NCI-H524 (cell line): Measurements from ENCODE around the gene MYCBP.
"Not testable (repeated sequence)": the region's sequence is repeated elsewhere in the genome, so short reads cannot be mapped to it uniquely, and the experiment has no call there.

Source experiments
- DNase-seq, 2 experiments: peaks; one replicate each; lab custom pipeline; 2025; lab: John Stamatoyannopoulos, UW

MYCBP gene

DNA sequence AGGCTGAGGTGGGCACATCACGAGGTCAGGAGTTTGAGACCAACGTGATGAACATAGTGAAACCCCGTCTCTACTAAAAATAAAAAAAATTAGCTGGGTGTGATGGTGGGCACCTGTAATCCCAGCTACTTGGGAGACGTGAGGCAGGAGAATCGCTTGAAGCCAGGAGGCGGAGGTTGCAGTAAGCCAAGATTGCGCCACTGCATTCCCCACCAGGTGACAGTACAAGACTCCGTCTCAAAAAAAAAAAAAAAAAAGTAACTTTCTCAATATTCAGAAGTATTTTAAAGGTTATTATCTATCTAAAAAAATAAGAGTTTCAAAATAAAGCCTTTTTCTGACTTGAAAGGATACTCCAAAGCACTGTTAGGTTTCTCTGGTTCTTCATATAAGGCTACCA, 5.9 kb downstream of the MYCBP start:
- no peak for DNase-seq

GRCh38 chr1:38865112-38865715, 7.9 kb downstream of the MYCBP start:
- no peak for DNase-seq

GRCh38 chr1:38860454-38860795, 12.7 kb downstream of the MYCBP start:
- no peak for DNase-seq

DNA sequence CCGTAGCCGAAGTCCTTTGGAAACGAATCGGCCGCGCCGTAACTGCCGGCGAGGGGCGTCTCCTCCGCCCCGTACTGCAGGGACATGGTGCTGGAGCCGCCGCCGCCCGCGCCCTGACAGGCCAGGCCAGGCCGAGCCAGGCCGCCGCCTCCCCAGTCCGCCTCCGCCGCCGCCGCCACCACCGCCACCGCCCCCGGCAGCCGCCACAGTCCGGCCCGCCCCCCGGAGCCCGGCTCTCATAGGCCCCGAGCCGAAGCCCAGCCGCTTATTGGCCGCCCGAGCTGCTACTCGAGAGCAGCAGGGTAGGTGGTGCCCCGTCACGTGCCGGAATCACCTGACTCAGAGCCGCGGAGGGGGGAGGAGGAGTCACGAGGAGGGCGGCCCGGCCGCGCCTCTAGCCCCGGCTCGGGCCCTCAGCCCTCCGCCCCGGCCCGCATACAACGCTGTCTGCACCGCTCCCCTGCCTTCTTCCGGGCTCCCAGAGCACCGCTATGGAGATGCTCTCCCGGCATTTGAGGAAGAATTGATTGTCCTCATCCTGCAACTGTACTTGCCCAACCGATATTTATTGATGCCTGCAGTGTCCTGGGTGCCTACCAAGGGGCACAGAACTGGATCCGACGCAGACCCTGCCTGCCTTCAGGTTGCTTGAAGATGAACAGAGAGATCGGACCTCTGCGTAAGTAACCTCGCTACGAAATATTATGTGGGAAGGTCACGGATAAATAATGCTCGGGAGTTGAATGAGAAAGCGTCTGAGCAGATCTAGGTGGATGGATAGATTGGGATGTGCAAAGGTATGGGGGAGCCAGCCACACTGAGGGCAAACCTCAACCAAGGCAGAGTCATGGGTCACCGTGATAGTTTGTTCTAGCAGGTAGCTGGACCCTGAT, 13.3 kb downstream of the MYCBP start, which contains the start of gene RRAGC:
RRAGC (minus strand) TSS at position 212 of the 893 bp plus-strand sequence; CDS start at position 86, 126 bp downstream.
- DNase-seq, result peak; percentile 82 to 94

DNA sequence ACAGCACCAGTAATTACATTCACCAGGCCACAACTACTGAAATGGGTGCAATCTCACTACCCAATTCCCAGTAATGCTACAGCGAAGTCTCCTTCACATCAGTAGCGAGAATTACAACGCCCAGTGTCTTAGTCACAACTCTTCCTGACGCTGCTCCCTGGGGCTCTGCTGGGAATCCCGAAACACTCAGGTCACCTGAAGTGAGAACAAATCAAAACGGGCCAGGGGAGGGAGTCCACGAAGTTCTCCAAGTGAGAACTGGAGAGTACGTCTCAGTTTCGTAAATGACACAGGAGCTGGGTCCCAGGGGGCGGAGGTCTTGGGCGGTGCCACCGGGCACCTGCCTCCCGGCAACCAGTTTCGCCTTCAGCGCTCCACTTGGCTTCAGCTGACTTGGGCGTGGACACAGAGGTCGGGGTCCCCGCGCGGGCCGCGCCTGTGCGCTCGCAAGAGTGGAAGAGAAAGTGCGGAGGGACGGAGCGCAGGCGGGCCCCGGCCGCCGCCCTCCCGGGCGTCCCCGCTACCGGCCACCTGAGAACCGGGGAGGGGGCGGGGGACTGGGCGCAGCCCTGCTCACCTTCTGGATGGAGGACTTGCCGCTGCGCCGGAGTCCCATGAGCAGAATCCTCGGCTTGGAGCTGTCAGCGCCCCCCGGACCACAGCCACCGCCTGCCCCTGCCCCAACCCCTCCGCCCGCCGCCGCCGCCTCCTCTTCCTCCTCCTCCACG, 14.2 kb downstream of the MYCBP start:
- DNase-seq, result peak in 1 of 2 experiments; percentile 19

DNA sequence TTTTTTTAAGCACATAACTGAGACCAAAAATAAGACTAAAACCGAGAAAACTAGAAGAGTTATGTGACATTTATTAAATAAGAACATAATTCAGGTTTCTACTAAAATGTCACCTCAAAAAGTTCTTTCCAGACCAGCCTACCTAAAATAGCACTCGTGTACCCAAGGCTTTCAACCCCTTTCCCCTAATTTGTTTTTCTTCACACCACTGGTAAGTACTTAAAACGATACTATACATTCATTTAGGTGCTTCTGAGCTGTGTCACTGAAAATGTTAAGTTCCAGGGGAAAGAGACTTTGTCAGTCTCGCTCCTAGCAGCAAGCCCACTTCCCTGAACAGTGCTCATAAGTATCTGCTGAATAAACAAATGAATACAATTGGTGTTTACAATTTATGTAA, 20.4 kb downstream of the MYCBP start:
- DNase-seq, result no peak

- DNase-seq, result no peak
Observed at GRCh38 chr1:38848071-38848470, 25.1 kb downstream of the MYCBP start.

DNA sequence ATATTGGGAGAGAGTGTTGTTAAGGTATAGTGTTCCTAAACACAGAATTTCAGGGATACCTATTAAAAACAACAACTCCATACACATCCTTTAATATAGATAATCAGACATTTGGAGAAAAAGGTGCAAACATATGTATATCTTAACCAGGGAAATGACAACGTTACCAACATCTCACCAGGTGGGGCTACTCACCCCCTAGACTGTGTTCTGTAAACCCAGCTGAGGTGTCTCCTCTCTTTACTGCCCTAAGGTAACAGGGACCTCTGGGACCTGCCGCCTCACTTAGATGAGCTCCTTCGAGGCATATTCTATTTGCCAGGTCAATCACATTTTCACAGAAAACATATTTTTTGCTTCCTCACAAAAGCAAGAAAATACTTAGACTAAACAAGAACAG, 26.9 kb downstream of the MYCBP start:
- no peak for DNase-seq

- DNase-seq, result not testable (repeated sequence)
Observed at GRCh38 chr1:38845088-38845487, 28.1 kb downstream of the MYCBP start.

GRCh38 chr1:38840281-38840680, 32.9 kb downstream of the MYCBP start:
- no peak for DNase-seq

GRCh38 chr1:38839363-38839762, 33.8 kb downstream of the MYCBP start:
- no peak for DNase-seq

- not testable (repeated sequence) for DNase-seq
Observed at GRCh38 chr1:38836316-38836715, 36.8 kb downstream of the MYCBP start.

- DNase-seq, result peak; percentile 48 to 79
Observed at GRCh38 chr1:38834937-38835827, 38.0 kb downstream of the MYCBP start.

DNA sequence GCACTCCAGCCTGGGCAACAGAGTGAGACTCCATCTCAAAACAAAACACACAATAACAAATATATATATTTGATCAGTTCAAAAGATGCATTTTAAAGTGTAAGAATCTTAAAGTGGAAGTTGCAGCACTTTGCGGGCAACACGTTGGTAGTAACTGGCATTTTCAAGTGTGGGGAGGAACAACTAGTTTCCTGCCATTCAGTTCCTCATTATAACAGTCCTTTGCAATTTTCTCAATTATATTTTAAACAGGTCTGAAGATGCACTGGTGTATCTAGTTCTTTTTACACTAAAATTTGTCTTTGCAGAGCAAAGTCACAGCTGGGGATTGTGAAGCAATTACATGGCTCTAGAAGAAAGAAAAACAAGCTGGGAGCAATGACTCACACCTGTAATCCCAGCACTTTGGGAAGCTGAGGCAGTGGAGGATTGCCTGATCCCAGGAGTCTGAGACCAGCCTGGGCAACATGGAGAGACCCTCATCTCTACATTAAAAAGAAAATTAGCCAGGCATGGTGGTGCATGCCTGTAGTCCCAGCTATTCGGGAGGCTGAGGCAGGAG, 38.8 kb downstream of the MYCBP start:
- no peak for DNase-seq

DNA sequence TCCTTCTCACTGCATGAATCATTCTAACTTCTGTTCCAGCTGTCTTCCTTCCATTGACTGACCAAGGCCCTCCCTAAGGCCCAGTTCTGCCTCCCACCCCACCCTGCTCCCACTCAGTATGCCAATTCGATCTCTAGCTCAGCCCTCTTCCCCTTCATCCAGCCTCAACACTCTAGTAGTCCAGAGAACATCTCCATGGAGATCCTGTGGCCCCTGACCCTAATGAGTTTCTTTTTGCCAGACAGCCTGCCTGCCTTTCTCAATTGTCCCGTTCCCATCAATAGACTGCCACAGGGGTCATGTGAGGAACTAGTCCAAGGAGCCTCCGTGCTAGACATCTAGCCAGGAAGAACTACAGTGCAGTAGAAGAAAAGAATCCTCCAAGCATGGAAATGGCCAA, 40.0 kb downstream of the MYCBP start:
- no peak for DNase-seq

DNA sequence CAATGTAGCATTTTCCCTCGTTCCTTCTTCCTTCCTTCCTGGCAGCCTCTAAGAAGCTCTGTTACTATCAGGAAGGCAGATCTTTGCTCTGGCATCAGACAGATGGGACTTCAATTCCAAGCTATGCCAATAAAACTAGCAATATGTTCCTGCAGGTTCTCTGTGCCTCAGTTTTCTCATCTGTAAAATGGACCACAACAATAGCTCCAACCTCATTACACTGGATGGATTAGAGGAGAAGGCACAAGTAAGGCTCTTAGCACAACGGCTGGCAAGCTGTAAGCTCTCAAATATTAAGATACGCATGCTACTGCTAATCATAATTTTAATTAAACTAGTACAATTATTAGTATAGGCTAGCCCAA, 40.8 kb downstream of the MYCBP start:
- DNase-seq, result no peak

DNA sequence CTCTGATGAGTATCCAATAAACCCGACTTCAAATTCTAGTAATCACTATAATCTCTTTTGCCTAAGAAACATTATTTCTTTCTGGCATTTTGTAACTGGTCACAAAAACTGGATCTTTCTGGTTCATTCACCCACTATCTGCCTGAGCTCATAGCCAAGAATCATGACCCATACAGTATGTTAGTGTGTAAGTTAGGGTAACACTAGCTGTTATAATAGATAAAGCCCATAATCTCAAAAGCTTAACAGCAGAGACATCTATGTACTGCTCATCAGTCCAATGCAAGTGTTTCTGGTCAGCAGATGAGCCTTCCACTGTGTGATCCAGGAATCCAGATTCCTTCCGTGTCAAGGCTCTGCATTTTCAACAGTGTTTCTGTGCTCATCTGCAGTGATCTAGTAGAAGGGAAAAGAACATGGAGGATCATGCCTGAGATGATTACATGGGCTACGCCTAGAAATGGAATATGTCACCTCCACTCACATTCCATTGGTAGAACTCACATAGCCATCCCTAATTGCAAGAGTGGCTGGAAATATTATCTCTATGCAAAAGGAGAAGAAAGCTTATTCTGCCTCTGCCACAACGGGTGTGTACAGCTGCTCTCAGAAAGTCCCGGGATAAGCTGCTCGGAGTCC, 41.3 kb downstream of the MYCBP start:
- DNase-seq, result no peak

- DNase-seq, result no peak
Observed at GRCh38 chr1:38829368-38829767, 43.8 kb downstream of the MYCBP start.

GRCh38 chr1:38827318-38827717, 45.8 kb downstream of the MYCBP start:
- no peak for DNase-seq

DNA sequence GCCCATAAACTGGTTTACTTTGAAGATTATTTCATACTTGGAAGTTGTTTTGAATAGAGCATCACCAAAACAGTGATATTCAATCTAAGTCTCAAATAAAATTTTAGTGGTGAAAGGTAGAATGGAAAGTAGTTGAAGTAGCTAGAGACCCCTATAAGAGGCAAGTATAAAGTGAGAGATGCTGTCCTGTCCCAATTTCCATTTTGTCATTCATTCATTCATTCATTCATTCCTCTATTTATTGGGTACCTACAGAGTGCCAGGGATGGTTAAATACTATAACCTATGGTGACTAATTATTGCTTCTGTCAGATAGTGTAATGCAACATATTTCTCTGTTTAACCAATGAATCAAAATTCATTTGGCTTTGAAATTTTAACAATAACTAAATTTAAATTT, 46.3 kb downstream of the MYCBP start:
- DNase-seq, result no peak

- DNase-seq, result no peak
Observed at GRCh38 chr1:38826262-38826661, 46.9 kb downstream of the MYCBP start.
